H1 (cell line): Measurements from ENCODE around the gene FRAT2. TPM values are rescaled to one million over a fixed set of nuclear protein-coding genes. Genes with fewer than 3 reads are reported as not detected.

ENCODE experiments used
- ATF2 ChIP-seq: IDR thresholded peaks from 2 replicates; pipeline ENCODE4 v1.6.1; 2012; ENCODE audit warnings: low read length, inconsistent platforms
- CTBP2 ChIP-seq: IDR thresholded peaks from 2 replicates; pipeline ENCODE4 v1.7.0; 2011; ENCODE audit warnings: borderline replicate concordance, mild to moderate bottlenecking, moderate library complexity, mixed read lengths, low read length; ENCODE audit not compliant: insufficient read depth, insufficient read length
- JUN ChIP-seq: IDR thresholded peaks from 2 replicates; pipeline ENCODE4 v1.6.1; 2011; ENCODE audit warnings: low read depth, mild to moderate bottlenecking, improper control_type of control experiment, low read length
- KDM4A ChIP-seq: IDR thresholded peaks from one replicate; pipeline ENCODE4 v1.7.1; 2012; ENCODE audit warnings: low read depth, mild to moderate bottlenecking, moderate library complexity, low read length, inconsistent platforms; ENCODE audit not compliant: severe bottlenecking
- MAX ChIP-seq: IDR thresholded peaks from 2 replicates; pipeline ENCODE4 v1.6.1; 2012; ENCODE audit warnings: inconsistent platforms
- PHF8 ChIP-seq: fragments of 200-600 bp; sonication (generic); conservative IDR thresholded peaks from 2 replicates; pipeline ENCODE4 v1.7.1; 2012; ENCODE audit warnings: low read depth, mild to moderate bottlenecking, inconsistent platforms, low read length, moderate library complexity
- SRF ChIP-seq: IDR thresholded peaks from 2 replicates; pipeline ENCODE4 v1.6.1; 2011; ENCODE audit warnings: mild to moderate bottlenecking, low read depth, low read length, moderate library complexity
- TAF1 ChIP-seq: IDR thresholded peaks from 2 replicates; pipeline ENCODE4 v1.6.1; 2011; ENCODE audit warnings: mild to moderate bottlenecking, low read depth, low read length
- TEAD4 ChIP-seq: IDR thresholded peaks from 2 replicates; pipeline ENCODE4 v1.6.1; 2012; ENCODE audit warnings: low read depth, low read length, inconsistent platforms, mixed read lengths
- polyA plus RNA-seq, 7 experiments: library from polyadenylated mRNA; depleted of rRNA in 3 of 7; stranded (reverse) in 5 of 7; unstranded in 2 of 7; fragments of >200 nt in 5 of 7; fragments of 200-250 nt in 2 of 7; gene quantifications; 1 replicate in 5 of 7; 2 replicates in 1 of 7; 4 replicates in 1 of 7; pipeline versions ENCODE4 v1.2.1 to v1.2.3, GENCODE V29; 2011 to 2013; ENCODE audit warnings: missing spikeins in 2 of 7, mixed read lengths in 2 of 7
- total RNA-seq: library from RNA; stranded (reverse); fragmentation: NEBNext Ultra II Directional; extraction: Animal tissue kit (Norgen Biotek cat#: 25700); gene quantifications from 2 replicates; pipeline ENCODE4 v1.2.1, GENCODE V29; 2021
- TF ChIP-seq, protein P1 (sequence below): IDR thresholded peaks from 2 replicates; pipeline ENCODE4 v1.6.1; 2012; ENCODE audit warnings: inconsistent platforms

Gene FRAT2
- total and polyA plus RNA-seq, 2 of the 8 experiments (the other 6 are each of a cell fraction or from before 2014, with no cell fraction given) = 47.4 to 83.0 TPM

DNA sequence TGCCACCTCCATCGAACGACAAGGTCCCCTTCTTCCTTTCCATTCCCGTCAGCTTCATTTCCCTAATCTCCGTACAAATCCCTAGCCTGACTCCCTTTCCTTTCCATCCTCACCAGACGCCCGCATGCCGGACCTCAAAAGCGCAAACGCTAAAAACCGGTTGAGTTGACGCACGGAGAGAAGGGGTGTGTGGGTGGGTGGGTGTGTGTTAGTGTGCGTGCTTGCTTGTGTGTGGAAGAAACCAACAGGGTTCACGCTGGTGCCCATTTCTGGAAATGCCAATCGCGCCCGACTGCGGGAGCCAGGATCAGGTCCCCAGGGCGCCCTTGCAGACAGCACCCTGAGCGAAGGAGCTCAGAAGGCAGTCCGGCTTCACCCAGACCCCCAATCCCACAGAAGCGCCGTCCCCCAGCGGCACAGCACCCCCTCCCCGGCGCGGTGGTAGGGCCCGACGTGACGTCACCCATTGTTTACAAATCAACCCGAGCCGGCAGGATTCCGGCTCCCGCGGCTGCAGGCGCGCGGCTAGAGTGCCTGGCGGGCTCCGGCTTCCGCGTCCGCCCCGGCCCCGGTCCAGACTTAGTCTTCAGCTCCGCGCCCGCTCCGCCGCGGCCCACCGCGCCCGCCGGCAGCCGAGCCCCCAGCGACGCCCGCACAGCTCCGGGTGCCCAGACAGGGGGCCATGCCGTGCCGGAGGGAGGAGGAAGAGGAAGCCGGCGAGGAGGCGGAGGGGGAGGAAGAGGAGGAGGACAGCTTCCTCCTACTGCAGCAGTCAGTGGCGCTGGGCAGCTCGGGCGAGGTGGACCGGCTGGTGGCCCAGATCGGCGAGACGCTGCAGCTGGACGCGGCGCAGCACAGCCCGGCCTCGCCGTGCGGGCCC is 15.5 kb downstream of the FRAT2 start, which contains the start of gene FRAT1 (continued):
- TF ChIP-seq SRF (no peak), KDM4A (peak; percentile 36), PHF8 (peak; percentile 72), JUN (0 out of 2 replicates have a peak, but pooled peaks have one; percentile 2), CTBP2 (peak; percentile 40), MAX (peak; percentile 66), TEAD4 (0 out of 2 replicates have a peak, but pooled peaks have one; percentile 3), ATF2 (peak; percentile 85; the same call in 1 of the 2 replicates), TAF1 (peak; percentile 86)
- TF ChIP-seq, protein P1, sequence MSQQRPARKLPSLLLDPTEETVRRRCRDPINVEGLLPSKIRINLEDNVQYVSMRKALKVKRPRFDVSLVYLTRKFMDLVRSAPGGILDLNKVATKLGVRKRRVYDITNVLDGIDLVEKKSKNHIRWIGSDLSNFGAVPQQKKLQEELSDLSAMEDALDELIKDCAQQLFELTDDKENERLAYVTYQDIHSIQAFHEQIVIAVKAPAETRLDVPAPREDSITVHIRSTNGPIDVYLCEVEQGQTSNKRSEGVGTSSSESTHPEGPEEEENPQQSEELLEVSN = peak; percentile 52
